ENCODE measurements around the gene ZNF486.
"Not testable (repeated sequence)": the region's sequence is repeated elsewhere in the genome, so short reads cannot be mapped to it uniquely, and the experiment has no call there.

ZNF486 gene

GRCh38 chr19:20233105-20233504 lies 66.1 kb downstream of the ZNF486 start:
- no peak for DNase-seq (ENCODE audit: low read depth)

DNA sequence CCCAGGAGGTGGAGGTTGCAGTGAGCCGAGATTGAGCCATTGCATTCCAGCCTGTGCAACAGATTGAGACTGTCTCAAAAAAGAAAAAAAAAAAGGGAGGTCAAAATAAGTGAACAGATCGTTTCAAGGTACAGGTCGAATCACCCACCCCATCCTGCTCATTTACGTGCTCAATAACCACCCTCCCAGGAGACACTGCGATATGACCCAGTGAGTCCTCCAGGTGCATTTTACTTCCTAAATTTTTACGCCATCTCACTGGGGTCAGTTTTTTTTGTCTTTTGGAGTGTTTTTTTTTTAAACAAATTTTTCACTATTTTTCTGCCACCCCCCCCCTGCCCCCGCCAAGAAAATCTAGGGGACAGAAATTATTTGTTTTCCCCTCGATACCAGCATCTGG lies 68.1 kb downstream of the ZNF486 start:
- DNase-seq (ENCODE audit: low read depth), result no peak

DNA sequence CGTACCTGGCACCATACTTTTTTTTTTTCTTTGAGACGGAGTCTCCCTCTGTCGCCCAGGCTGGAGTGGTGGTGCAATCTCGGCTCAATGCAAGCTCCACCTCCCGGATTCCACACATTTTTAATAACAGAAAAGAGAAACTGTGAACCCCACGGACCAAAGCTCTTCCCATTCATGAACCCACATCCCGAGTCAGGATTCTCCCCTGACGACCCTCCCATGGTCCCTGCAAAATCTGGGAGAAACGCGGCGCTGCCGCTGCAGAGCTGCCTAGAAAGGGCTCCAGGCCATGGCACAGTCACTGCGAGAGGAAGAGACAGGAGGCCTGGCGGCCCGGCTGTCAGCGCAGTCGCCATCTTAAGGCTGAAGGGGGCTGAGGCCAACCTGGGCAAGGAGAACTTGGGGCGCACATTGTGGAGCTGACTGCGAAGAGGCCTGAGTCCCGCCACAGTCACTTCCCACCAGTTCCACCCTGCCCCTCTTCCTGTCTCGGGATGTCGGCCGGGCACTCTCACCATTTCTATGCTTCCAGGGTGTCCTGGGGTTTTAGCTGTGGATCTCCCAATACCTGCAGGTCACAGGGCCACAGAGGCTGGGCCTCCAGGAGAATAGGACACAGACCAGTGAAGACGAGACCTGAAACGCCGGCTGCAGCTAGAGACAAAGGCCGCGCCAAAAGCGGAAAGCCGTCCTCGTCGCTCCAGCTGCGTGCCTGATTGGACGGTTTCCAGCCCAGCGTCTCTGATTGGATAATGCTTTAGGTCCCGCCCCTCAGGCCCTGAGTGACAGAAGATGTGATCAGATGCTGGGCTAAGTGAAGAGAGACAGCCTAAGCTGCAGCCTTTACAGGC lies 71.0 kb downstream of the ZNF486 start:
- DNase-seq (ENCODE audit: low read depth), result peak; percentile 70

DNA sequence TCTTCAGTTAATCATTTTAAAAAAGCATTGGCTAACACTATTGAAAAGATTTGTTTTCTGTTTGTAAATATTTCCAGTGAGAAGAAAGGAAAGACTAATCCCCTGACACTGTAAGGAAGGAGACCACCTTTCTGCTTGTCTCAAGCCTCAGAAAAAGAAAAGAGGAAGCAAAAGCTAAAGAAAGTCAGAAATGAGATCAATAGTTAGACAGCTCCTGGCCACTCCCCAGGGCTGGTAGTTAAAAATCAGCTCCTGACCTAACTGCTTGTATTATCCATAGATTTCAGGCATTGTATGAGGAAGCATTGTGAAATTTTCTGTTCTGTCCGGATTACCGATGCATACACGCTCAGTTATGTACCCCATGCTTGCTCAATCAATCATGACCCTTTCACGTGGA lies 76.6 kb downstream of the ZNF486 start:
- no peak for DNase-seq (ENCODE audit: low read depth)

GRCh38 chr19:20244356-20244755 lies 77.3 kb downstream of the ZNF486 start:
- DNase-seq (ENCODE audit: low read depth), result no peak

- DNase-seq (ENCODE audit: low read depth), result no peak
Observed at GRCh38 chr19:20245309-20245708, 78.3 kb downstream of the ZNF486 start.

- no peak for DNase-seq (ENCODE audit: low read depth)
Observed at GRCh38 chr19:20247016-20247683, 80.1 kb downstream of the ZNF486 start.

GRCh38 chr19:20248258-20248657 lies 81.2 kb downstream of the ZNF486 start:
- not testable (repeated sequence) for DNase-seq (ENCODE audit: low read depth)
